K562 (cell line): ENCODE results near the gene NAA38. TPM values are rescaled to one million over a fixed set of nuclear protein-coding genes. Genes with fewer than 3 reads are reported as not detected.

Source experiments
- ATAC-seq: fragments of 200-7000 bp; cut with Tn5 transposase; 3 replicates; pipeline ENCODE4 v1.9.1; 2020; ENCODE audit warnings: moderate library complexity
- BruUV-seq: library from RNA; stranded (reverse); fragments of 400-500 nt; replicated peaks from 2 replicates; lab custom pipeline; 2021; lab: Mats Ljungman, UMichigan
- CTCF ChIA-PET: fragments of 300-600 bp; formaldehyde crosslinking; extraction: SDS; loops from one replicate; lab custom pipeline; 2021; ENCODE audit warnings: low intra/inter-chr PET ratio; lab: Yijun Ruan, JAX
- POLR2A ChIA-PET: fragments of 300-600, 350-650 bp; sonication (Branson Sonifier 250); formaldehyde crosslinking; extraction: SDS; loops from one replicate; lab custom pipeline; 2021; ENCODE audit warnings: antibody characterized with exemption, inconsistent platforms; lab: Yijun Ruan, JAX
- DNase-seq, 4 experiments: peaks; one replicate each; pipeline versions ENCODE4 v3.0.0 to v3.0.0-alpha.2; 2011 to 2018; ENCODE audit warnings: low spot score in 3 of 4, mixed read lengths in 3 of 4; ENCODE audit errors: extremely low read depth in 1 of 4
- FAIRE-seq: peaks from 2 replicates; lab custom pipeline; 2011; peaks lifted over from hg19 to GRCh38; lab: Jason Lieb, UNC
- H2AFZ ChIP-seq: 2 replicates; pipeline ENCODE4 v1.6.0; 2011; ENCODE audit warnings: low read depth, low read length, control low read depth, inconsistent platforms
- H3K27ac ChIP-seq: fragments of 200-600 bp; 3 replicates; pipeline ENCODE4 v1.8.0; 2011; ENCODE audit warnings: low read depth, mild to moderate bottlenecking, control low read depth, inconsistent platforms, low read length, moderate library complexity, mixed read lengths; ENCODE audit errors: extremely low read depth
- H3K27me3 ChIP-seq, 2 experiments: fragments of 300-600 bp in 1 of 2; 2 replicates in 1 of 2; 3 replicates in 1 of 2; pipeline versions ENCODE4 v1.6.0 to v1.8.0; 2011; ENCODE audit warnings: inconsistent platforms in 2 of 2, low read length in 2 of 2, mild to moderate bottlenecking in 1 of 2, mixed read lengths in 1 of 2, moderate library complexity in 1 of 2; ENCODE audit not compliant: control insufficient read depth in 2 of 2, insufficient read depth in 2 of 2
- H3K36me3 ChIP-seq: fragments of 300-600 bp; 3 replicates; pipeline ENCODE4 v1.8.0; 2011; ENCODE audit warnings: mild to moderate bottlenecking, low read length, inconsistent platforms; ENCODE audit not compliant: control insufficient read depth, insufficient read depth
- H3K4me1 ChIP-seq, 2 experiments: fragments of 200-600 bp in 1 of 2; replicated peaks in 1 of 2; 2 replicates in 1 of 2; 3 replicates in 1 of 2; pipeline versions ENCODE4 v1.5.1 to v1.8.0; 2011; ENCODE audit warnings: inconsistent platforms in 2 of 2, low read length in 2 of 2, mild to moderate bottlenecking in 1 of 2, mixed read lengths in 1 of 2, moderate library complexity in 1 of 2; ENCODE audit not compliant: control insufficient read depth in 2 of 2, insufficient read depth in 2 of 2
- H3K4me2 ChIP-seq: 2 replicates; pipeline ENCODE4 v1.6.1; 2011; ENCODE audit warnings: low read length, control low read depth, inconsistent platforms, mixed read lengths; ENCODE audit not compliant: insufficient read depth
- H3K4me3 ChIP-seq: fragments of 200-600 bp; sonication (generic), shearing (Covaris generic); 2 replicates; pipeline ENCODE4 v1.5.1; 2016; ENCODE audit warnings: control low read depth, inconsistent platforms
- H3K79me2 ChIP-seq: fragments of 200-600 bp; 3 replicates; pipeline ENCODE4 v1.8.0; 2011; ENCODE audit warnings: low read length, inconsistent platforms; ENCODE audit not compliant: control insufficient read depth, insufficient read depth
- H3K9ac ChIP-seq, 2 experiments: 2 replicates each; pipeline versions ENCODE4 v1.6.0 to v1.6.1; 2011; ENCODE audit warnings: low read depth in 2 of 2, low read length in 2 of 2, control low read depth in 1 of 2, inconsistent platforms in 1 of 2, mild to moderate bottlenecking in 1 of 2, mixed read lengths in 1 of 2; ENCODE audit not compliant: insufficient read depth in 1 of 2
- H3K9me1 ChIP-seq: one replicate; pipeline ENCODE4 v1.6.0; 2011; ENCODE audit warnings: inconsistent platforms, mild to moderate bottlenecking, low read length, moderate library complexity; ENCODE audit not compliant: control insufficient read depth, insufficient read depth
- H3K9me3 ChIP-seq: replicated peaks from 2 replicates; pipeline ENCODE4 v1.5.1; 2011; ENCODE audit warnings: low read depth, low read length, inconsistent platforms; ENCODE audit not compliant: control insufficient read depth, insufficient read depth
- H4K20me1 ChIP-seq: replicated peaks from 2 replicates; pipeline ENCODE4 v1.6.1; 2011; ENCODE audit warnings: low read length, inconsistent platforms, mixed read lengths; ENCODE audit not compliant: control insufficient read depth, insufficient read depth
- ARID2 ChIP-seq: fragments of 450-650 bp; IDR thresholded peaks from 2 replicates; pipeline ENCODE4 v1.6.1; 2017; ENCODE audit warnings: antibody characterized with exemption, mild to moderate bottlenecking
- ATF1 ChIP-seq, 2 experiments: fragments of 450-650 bp in 1 of 2; IDR thresholded peaks; 2 replicates each; pipeline ENCODE4 v1.6.1; 2016; ENCODE audit warnings: missing compliant biosample characterization in 1 of 2, missing genetic modification characterization in 1 of 2
- BMI1 ChIP-seq: fragments of 150-350 bp; IDR thresholded peaks from 2 replicates; pipeline ENCODE4 v1.6.1; 2014; ENCODE audit warnings: low read length
- CC2D1A ChIP-seq: fragments of 450-650 bp; IDR thresholded peaks from 2 replicates; pipeline ENCODE4 v1.6.1; 2017; ENCODE audit warnings: mild to moderate bottlenecking
- HLTF ChIP-seq: fragments of 450-650 bp; IDR thresholded peaks from 2 replicates; pipeline ENCODE4 v1.6.1; 2016
- MTF1 ChIP-seq: fragments of 250-450 bp; sonication (Bioruptor Pico); IDR thresholded peaks from 2 replicates; pipeline ENCODE4 v1.9.0; 2021; ENCODE audit warnings: moderate library complexity, mild to moderate bottlenecking, inconsistent platforms, borderline replicate concordance
- NCOR1 ChIP-seq: fragments of 450-650 bp; IDR thresholded peaks from 2 replicates; pipeline ENCODE4 v1.6.1; 2016; ENCODE audit warnings: mild to moderate bottlenecking, moderate library complexity
- NR2C1 ChIP-seq, 2 experiments: fragments of 450-650 bp; IDR thresholded peaks; 2 replicates each; pipeline ENCODE4 v1.6.1; 2017; ENCODE audit warnings: mild to moderate bottlenecking in 2 of 2, antibody characterized with exemption in 1 of 2, inconsistent platforms in 1 of 2, missing compliant biosample characterization in 1 of 2, missing genetic modification characterization in 1 of 2
- RAD21 ChIP-seq, 2 experiments: fragments of 250-450 bp in 1 of 2; fragments of 450-650 bp in 1 of 2; sonication (Bioruptor Pico) in 1 of 2; formaldehyde crosslinking in 1 of 2; IDR thresholded peaks in 1 of 2; conservative IDR thresholded peaks in 1 of 2; 2 replicates each; pipeline versions ENCODE4 v1.4.0 to v1.8.0; 2020 to 2022; ENCODE audit warnings: mild to moderate bottlenecking in 2 of 2, moderate library complexity in 1 of 2
- SIX5 ChIP-seq, 2 experiments: IDR thresholded peaks; 2 replicates each; pipeline ENCODE4 v1.6.1; 2011; ENCODE audit warnings: low read length in 2 of 2, borderline replicate concordance in 1 of 2, low read depth in 1 of 2, mild to moderate bottlenecking in 1 of 2, moderate library complexity in 1 of 2; ENCODE audit not compliant: insufficient read depth in 1 of 2
- ZBTB7A ChIP-seq: IDR thresholded peaks from 2 replicates; pipeline ENCODE4 v1.6.1; 2011; ENCODE audit warnings: low read depth, mild to moderate bottlenecking, low read length, moderate library complexity, borderline replicate concordance; ENCODE audit not compliant: control insufficient read depth
- ZNF311 ChIP-seq: fragments of 250-450 bp; sonication (Bioruptor Pico); IDR thresholded peaks from 2 replicates; pipeline ENCODE4 v1.4.0; 2020; ENCODE audit warnings: mild to moderate bottlenecking, moderate library complexity
- ZNF384 ChIP-seq: IDR thresholded peaks from 2 replicates; pipeline ENCODE4 v1.6.1; 2012; ENCODE audit warnings: low read depth, low read length, improper control_type of control experiment
- ZNF583 ChIP-seq: fragments of 250-450 bp; sonication (Bioruptor Pico); IDR thresholded peaks from 2 replicates; pipeline ENCODE4 v1.4.0; 2020
- WGBS: fragments of 100-300 bp; shearing (Covaris generic); methylation state at CpG from one replicate; pipeline ENCODE4 v1.1.6; 2016; ENCODE audit warnings: low coverage, mixed read lengths; ENCODE audit not compliant: insufficient coverage; ENCODE audit errors: missing lambda C conversion rate; 5-methylcytosine and 5-hydroxymethylcytosine counted together
- in situ Hi-C: fragments of 300-500 bp; cut with MboI; formaldehyde crosslinking; loops from 4 replicates; pipeline ENCODE4 v1.15.0; 2018; ENCODE audit warnings: inconsistent platforms, mixed read lengths
- intact Hi-C: fragments of 100-400 bp; cut with micrococcal nuclease; formaldehyde crosslinking; loops from 2 replicates; pipeline ENCODE4 v1.14.2; 2022
- polyA plus RNA-seq, 8 experiments: library from polyadenylated mRNA; depleted of rRNA in 4 of 8; stranded (reverse) in 5 of 8; unstranded in 3 of 8; fragments of >200 nt; fragmentation: Nextera tagmentation in 2 of 8; fragmentation: Illumina TruSeq in 1 of 8; extraction: Ambion mirVana in 2 of 8; extraction: Trizol in 1 of 8; gene quantifications; 2 replicates each; pipeline versions ENCODE4 v1.2.1 to v1.2.3, GENCODE V29; 2011 to 2014; ENCODE audit warnings: inconsistent platforms in 1 of 8, missing spikeins in 1 of 8
- total RNA-seq, 7 experiments: library from RNA; depleted of rRNA in 6 of 7; stranded (reverse); fragments of >200 nt in 6 of 7; fragmentation: Illumina TruSeq in 2 of 7; extraction: Trizol in 2 of 7; gene quantifications; 2 replicates each; pipeline versions ENCODE4 v1.2.1 to v1.2.3, GENCODE V29; 2011 to 2021; ENCODE audit warnings: low replicate concordance in 1 of 7
- TF ChIP-seq, protein P1 (sequence below), 3 experiments: IDR thresholded peaks in 2 of 3; conservative IDR thresholded peaks in 1 of 3; 2 replicates each; pipeline ENCODE4 v1.5.1; 2011 to 2012; ENCODE audit warnings: low read length in 3 of 3, mild to moderate bottlenecking in 3 of 3, control low read depth in 2 of 3, improper control_type of control experiment in 1 of 3, inconsistent platforms in 1 of 3, low read depth in 1 of 3, mixed read lengths in 1 of 3, moderate library complexity in 1 of 3; ENCODE audit not compliant: insufficient read depth in 2 of 3
- TF ChIP-seq, protein P2 (sequence below): fragments of 450-650 bp; formaldehyde crosslinking; IDR thresholded peaks from 2 replicates; pipeline ENCODE4 v1.4.0; 2020; ENCODE audit warnings: mild to moderate bottlenecking, moderate library complexity

The NAA38 gene
- total and polyA plus RNA-seq, 9 of the 15 experiments (the other 6 are each of a cell fraction or from before 2014, with no cell fraction given) = 16.4 to 99.8 (median 57.3) TPM

DNA sequence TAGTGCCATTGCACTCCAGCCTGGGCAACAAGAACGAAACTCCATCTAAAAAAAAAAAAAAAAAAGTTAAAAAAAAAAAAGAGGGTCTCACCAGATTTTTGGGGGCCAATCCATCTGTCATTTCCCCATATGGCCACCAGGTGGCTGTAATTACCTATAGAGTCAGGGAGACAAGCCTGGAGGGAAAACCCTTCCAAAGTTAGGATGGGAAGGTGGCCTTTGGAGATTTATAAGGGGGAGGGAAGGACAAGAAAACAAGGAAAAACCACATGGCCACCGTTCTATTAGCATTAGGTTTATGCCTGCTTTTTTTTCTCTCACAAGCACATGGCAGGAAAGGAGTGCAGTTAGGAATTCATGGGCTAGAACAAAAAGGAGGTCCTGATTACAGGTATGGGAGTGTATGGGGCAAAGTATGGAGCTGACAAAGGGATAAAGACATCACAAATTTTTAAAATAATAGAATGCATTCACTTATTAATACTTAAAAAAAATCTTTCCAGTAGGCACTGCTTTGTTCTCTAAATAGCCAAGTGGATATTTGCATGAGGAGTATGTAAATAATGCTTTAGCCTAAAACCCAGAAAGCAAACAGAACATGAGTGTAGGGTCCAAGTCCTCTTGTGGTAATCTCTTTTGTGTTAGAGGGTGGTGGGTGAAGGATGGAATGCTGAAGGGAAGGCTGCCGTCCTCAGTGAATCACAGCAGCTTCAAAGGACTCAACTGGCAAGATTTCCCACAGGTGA, 5.5 kb upstream of the NAA38 start:
- 46% methylated on average over 2 of the region's 3 CpGs for WGBS
- peaks cover 29% of the 10 kb centered on the region; the same call in 2 of the 3 replicates for H3K36me3 ChIP-seq
- ATAC-seq (no peak), DNase-seq (peak; percentile 30 to 48 (median 41)), FAIRE-seq (peak; percentile 56)
- ChIA-PET CTCF (interaction anchor here (0.6 to 1.9 kb wide), 6 partner anchors 16 to 127 kb away, joined by 3 to 38 read pairs (median 6); no protein-coding TSS in a partner anchor), POLR2A (no interaction called here)
- no TSS peak for BruUV-seq
- intact Hi-C loops = loop anchor here (1.0 kb wide), 2 partner anchors 34 to 125 kb away; no protein-coding TSS in a partner anchor
- H3K27me3 ChIP-seq = no peaks in the 10 kb centered on the region
- no peak overlapping the region for H3K27ac ChIP-seq
- H3K4me3 ChIP-seq = no peak overlapping the region
- H3K9me3 ChIP-seq = no peaks in the 10 kb centered on the region
- H2AFZ ChIP-seq = no peak overlapping the region
- H3K79me2 ChIP-seq = peaks cover 6% of the 10 kb centered on the region
- peaks cover 6 to 10% of the 10 kb centered on the region in 2 experiments; a peak in 4 of 5 replicates for H3K4me1 ChIP-seq
- no peaks in the 10 kb centered on the region for H4K20me1 ChIP-seq
- no peaks in the 10 kb centered on the region for H3K9me1 ChIP-seq
- H3K9ac ChIP-seq = no peak overlapping the region
- in situ Hi-C loops = no loop called here
- no peak overlapping the region for H3K4me2 ChIP-seq
- TF ChIP-seq MTF1 (CRISPR knock-in tag) (no peak), ARID2 (0 out of 2 replicates have a peak, but pooled peaks have one; percentile 31), CC2D1A (0 out of 2 replicates have a peak, but pooled peaks have one; percentile 37), ATF1 (CRISPR knock-in tag; IDR thresholded peaks at IDR 0.05) (no peak), ATF1 (tag; IDR thresholded peaks at IDR 0.05) (no peak), BMI1 (no peak), NR2C1 (IDR thresholded peaks at IDR 0.05) (no peak), NR2C1 (tag; IDR thresholded peaks at IDR 0.05) (no peak), SIX5 (IDR thresholded peaks at IDR 0.05; ENCODE audit: borderline replicate concordance in 1 of 2, insufficient read depth in 1 of 2, low read depth in 1 of 2, low read length in 2 of 2) (no peak), ZBTB7A (peak; percentile 42; the same call in 1 of the 2 replicates), RAD21 (CRISPR knock-in tag; conservative IDR thresholded peaks at IDR 0.05 in 1 of 2, IDR thresholded peaks at IDR 0.05 in 1 of 2) (peak; percentile 55 to 69), ZNF384 (peak; percentile 72; the same call in 1 of the 2 replicates), ZNF583 (CRISPR knock-in tag) (no peak), ZNF311 (CRISPR knock-in tag) (no peak), HLTF (no peak), NCOR1 (no peak)
- TF ChIP-seq, protein P1, sequence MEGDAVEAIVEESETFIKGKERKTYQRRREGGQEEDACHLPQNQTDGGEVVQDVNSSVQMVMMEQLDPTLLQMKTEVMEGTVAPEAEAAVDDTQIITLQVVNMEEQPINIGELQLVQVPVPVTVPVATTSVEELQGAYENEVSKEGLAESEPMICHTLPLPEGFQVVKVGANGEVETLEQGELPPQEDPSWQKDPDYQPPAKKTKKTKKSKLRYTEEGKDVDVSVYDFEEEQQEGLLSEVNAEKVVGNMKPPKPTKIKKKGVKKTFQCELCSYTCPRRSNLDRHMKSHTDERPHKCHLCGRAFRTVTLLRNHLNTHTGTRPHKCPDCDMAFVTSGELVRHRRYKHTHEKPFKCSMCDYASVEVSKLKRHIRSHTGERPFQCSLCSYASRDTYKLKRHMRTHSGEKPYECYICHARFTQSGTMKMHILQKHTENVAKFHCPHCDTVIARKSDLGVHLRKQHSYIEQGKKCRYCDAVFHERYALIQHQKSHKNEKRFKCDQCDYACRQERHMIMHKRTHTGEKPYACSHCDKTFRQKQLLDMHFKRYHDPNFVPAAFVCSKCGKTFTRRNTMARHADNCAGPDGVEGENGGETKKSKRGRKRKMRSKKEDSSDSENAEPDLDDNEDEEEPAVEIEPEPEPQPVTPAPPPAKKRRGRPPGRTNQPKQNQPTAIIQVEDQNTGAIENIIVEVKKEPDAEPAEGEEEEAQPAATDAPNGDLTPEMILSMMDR (IDR thresholded peaks at IDR 0.05 in 2 of 3, conservative IDR thresholded peaks at IDR 0.05 in 1 of 3; ENCODE audit: insufficient read depth in 2 of 3, low read depth in 1 of 3, low read length in 3 of 3) = peak; percentile 53 to 69 (median 60)
- TF ChIP-seq, protein P2, sequence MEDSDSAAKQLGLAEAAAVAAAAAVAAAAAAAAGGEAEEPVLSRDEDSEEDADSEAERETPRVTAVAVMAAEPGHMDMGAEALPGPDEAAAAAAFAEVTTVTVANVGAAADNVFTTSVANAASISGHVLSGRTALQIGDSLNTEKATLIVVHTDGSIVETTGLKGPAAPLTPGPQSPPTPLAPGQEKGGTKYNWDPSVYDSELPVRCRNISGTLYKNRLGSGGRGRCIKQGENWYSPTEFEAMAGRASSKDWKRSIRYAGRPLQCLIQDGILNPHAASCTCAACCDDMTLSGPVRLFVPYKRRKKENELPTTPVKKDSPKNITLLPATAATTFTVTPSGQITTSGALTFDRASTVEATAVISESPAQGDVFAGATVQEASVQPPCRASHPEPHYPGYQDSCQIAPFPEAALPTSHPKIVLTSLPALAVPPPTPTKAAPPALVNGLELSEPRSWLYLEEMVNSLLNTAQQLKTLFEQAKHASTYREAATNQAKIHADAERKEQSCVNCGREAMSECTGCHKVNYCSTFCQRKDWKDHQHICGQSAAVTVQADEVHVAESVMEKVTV = peak; percentile 52; the same call in 1 of the 2 replicates
